ENCODE results near the gene MYO10.
A peak's percentile ranks its signal among the peaks of the same experiment; 100 is the strongest.

DNA sequence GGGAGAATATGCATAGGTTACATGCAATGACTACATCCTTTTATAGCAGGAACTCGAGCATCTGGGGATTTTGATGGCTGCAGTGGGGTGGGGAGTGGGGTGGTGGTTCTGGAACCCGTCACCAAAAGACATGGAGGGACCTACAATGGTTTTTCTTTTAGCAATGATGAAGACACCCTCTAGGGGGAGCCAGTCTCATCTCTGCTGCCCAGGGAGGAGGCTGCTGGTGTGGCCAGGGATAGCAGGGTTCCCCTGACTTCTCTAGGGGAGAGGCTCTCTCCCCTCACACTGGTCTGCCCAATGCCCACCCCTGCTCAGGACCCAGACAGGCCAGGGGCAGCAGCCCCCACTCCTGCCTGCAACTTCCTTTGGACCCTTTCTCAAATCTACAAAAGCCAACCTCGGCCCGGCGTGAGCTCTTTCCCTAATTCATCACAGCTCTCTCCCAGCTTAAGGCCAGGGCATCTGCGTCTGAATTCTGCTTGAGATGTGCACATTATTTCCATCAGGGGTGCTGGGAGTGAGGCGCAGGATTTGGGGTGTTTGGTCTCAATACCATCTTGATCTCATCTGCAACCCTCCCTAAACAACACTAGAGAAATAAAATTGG, 245.7 kb downstream of the MYO10 start:
- TF ChIP-seq, protein P1, sequence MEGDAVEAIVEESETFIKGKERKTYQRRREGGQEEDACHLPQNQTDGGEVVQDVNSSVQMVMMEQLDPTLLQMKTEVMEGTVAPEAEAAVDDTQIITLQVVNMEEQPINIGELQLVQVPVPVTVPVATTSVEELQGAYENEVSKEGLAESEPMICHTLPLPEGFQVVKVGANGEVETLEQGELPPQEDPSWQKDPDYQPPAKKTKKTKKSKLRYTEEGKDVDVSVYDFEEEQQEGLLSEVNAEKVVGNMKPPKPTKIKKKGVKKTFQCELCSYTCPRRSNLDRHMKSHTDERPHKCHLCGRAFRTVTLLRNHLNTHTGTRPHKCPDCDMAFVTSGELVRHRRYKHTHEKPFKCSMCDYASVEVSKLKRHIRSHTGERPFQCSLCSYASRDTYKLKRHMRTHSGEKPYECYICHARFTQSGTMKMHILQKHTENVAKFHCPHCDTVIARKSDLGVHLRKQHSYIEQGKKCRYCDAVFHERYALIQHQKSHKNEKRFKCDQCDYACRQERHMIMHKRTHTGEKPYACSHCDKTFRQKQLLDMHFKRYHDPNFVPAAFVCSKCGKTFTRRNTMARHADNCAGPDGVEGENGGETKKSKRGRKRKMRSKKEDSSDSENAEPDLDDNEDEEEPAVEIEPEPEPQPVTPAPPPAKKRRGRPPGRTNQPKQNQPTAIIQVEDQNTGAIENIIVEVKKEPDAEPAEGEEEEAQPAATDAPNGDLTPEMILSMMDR (IDR thresholded peaks at IDR 0.05; ENCODE audit: poor library complexity): peak; percentile 63
- no peak for TF ChIP-seq EZH2 (IDR thresholded peaks at IDR 0.05; ENCODE audit: borderline replicate concordance)
- no peak for TF ChIP-seq EZH2phosphoT487 (IDR thresholded peaks at IDR 0.05; ENCODE audit: low read depth, severe bottlenecking, unreplicated experiment)
